ENCODE results near the gene RPTOR. TPM values are rescaled to one million over a fixed set of nuclear protein-coding genes. Genes with fewer than 3 reads are reported as not detected.

Gene RPTOR
- polyA plus RNA-seq, 1 of the 3 experiments (the other 2 are of a cell fraction): 14.9 TPM

DNA sequence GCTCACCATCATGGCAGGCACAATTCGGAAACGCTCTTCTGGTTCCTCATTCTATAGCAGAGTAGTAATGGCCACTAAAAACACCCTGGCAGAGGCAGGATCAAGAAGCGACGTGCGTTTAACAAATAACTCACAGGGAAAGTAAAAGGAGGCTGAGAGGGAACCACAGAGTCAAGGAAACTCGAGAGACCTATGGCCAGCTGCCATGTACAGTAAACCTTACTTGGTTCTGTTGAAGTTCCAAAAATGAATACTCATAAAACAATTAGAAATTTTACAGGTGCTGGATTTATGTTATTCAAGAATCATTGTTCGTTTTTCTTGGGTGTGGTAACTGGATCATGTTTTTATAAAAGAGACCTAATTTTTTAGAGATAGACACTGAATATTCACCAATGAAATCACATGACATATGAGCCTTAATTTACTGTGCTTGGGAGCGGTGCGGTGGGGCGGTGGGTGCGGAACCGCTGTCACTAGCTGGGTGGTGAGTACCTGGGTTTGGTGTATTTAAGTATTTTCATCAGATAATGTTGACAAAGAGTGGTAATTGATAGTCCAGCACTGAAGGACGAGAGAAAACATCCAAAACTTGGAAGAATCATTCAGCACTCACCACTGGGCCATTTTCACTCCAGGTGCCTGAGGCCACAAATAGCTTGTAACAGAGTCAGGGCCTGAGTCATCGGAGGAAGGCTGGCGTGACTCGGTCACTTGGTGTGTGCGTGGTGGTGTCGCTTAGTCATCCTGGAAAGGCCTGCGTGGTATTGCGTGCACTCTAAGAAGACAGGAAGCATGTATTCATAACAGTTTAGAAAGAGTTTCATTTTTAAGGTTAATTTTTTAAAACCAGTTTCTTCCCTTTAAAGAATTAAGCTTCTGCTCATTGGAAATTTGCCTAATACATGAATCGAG, 311.6 kb downstream of the RPTOR start (continued):
- TF ChIP-seq, protein P1, sequence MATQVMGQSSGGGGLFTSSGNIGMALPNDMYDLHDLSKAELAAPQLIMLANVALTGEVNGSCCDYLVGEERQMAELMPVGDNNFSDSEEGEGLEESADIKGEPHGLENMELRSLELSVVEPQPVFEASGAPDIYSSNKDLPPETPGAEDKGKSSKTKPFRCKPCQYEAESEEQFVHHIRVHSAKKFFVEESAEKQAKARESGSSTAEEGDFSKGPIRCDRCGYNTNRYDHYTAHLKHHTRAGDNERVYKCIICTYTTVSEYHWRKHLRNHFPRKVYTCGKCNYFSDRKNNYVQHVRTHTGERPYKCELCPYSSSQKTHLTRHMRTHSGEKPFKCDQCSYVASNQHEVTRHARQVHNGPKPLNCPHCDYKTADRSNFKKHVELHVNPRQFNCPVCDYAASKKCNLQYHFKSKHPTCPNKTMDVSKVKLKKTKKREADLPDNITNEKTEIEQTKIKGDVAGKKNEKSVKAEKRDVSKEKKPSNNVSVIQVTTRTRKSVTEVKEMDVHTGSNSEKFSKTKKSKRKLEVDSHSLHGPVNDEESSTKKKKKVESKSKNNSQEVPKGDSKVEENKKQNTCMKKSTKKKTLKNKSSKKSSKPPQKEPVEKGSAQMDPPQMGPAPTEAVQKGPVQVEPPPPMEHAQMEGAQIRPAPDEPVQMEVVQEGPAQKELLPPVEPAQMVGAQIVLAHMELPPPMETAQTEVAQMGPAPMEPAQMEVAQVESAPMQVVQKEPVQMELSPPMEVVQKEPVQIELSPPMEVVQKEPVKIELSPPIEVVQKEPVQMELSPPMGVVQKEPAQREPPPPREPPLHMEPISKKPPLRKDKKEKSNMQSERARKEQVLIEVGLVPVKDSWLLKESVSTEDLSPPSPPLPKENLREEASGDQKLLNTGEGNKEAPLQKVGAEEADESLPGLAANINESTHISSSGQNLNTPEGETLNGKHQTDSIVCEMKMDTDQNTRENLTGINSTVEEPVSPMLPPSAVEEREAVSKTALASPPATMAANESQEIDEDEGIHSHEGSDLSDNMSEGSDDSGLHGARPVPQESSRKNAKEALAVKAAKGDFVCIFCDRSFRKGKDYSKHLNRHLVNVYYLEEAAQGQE (IDR thresholded peaks at IDR 0.05; ENCODE audit: low read depth, low read length): peak; percentile 54; the same call in 1 of the 2 replicates
- TF ChIP-seq, protein P2, sequence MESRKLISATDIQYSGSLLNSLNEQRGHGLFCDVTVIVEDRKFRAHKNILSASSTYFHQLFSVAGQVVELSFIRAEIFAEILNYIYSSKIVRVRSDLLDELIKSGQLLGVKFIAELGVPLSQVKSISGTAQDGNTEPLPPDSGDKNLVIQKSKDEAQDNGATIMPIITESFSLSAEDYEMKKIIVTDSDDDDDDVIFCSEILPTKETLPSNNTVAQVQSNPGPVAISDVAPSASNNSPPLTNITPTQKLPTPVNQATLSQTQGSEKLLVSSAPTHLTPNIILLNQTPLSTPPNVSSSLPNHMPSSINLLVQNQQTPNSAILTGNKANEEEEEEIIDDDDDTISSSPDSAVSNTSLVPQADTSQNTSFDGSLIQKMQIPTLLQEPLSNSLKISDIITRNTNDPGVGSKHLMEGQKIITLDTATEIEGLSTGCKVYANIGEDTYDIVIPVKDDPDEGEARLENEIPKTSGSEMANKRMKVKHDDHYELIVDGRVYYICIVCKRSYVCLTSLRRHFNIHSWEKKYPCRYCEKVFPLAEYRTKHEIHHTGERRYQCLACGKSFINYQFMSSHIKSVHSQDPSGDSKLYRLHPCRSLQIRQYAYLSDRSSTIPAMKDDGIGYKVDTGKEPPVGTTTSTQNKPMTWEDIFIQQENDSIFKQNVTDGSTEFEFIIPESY (IDR thresholded peaks at IDR 0.05; ENCODE audit: borderline replicate concordance, low read depth): peak; percentile 62; the same call in 1 of the 2 replicates
- TF ChIP-seq POLR2AphosphoS5 (IDR thresholded peaks at IDR 0.05; ENCODE audit: low read depth, low read length) (peak; percentile 81; the same call in 1 of the 2 replicates), YY1 (IDR thresholded peaks at IDR 0.05; ENCODE audit: low read depth) (no peak), FOSL2 (IDR thresholded peaks at IDR 0.05; ENCODE audit: borderline replicate concordance, low read depth) (peak; percentile 100), NRF1 (IDR thresholded peaks at IDR 0.05; ENCODE audit: low read depth, low read length) (no peak)

DNA sequence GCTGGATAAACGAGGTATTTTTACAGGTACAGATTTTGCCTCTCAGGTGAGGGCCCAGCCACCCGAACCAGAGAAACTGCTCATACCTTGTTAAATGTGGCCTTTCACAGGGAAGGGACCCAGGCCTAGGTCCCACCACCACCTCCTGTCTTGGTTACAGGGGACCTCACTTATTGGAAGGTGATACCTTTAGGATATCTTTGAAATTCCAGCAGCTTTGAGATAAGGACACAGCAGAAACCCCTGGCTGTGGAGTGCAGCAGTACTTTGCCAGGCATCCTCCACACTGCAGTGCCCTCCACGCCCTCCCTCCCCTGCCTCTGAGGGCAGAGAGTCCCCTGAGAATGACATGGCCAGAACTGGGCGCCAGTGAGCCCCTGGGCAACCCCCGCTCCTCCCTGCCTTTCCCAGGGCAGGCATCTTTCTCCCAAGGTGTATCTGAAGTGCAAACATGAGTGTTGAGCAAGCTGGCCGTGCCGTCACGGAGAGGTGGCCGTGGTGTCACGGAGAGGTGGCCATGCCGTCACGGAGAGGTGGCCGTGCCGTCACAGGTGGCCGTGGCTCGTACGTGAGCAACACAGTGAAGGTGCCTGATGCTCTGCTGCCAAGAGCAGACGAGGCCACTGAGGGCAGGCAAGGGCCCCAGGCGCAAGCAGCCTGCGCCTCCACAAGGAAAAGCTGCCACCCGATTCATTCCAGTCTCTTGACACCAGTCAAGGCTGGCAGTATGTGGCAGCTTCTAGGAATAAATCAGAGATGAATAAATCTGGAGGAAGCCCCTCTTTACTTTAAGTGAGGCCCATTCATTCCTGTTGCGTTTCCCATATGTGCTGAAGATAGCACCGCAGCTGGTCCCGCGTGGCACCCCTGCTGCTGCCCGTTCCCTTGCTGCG, 312.5 kb downstream of the RPTOR start:
- Histone ChIP-seq H2AFZ (ENCODE audit: low read depth) (no peak overlapping the region), H3K4me2 (peak overlapping the region; percentile 48), H4K20me1 (ENCODE audit: insufficient read depth) (no peaks in the 10 kb centered on the region), H3K4me1 (ENCODE audit: control insufficient read depth in 1 of 2, insufficient read depth in 2 of 2, low read depth in 1 of 2, low read length in 1 of 2) (peaks cover 35 to 49% of the 10 kb centered on the region in 2 experiments), H3K79me2 (ENCODE audit: insufficient read depth) (no peaks in the 10 kb centered on the region), H3K9me2 (no peaks in the 10 kb centered on the region), H3K9me3 (no peaks in the 10 kb centered on the region), H3K9ac (peak overlapping the region; percentile 34; the same call in 1 of the 2 replicates), H3K4me3 (ENCODE audit: low read depth in 2 of 2, low read length in 1 of 2) (no peak overlapping the region), H3K36me3 (replicated peaks in 1 of 2; ENCODE audit: control insufficient read depth in 1 of 2, insufficient read depth in 2 of 2, low read length in 1 of 2) (peaks cover 0 to 2% of the 10 kb centered on the region in 2 experiments), H3F3A (replicated peaks; ENCODE audit: insufficient read depth) (peaks cover 7% of the 10 kb centered on the region), H3K27ac (ENCODE audit: low read depth in 2 of 2, low read length in 1 of 2) (peak overlapping the region; percentile 47 to 87; a peak in 3 of 4 replicates), H3K27me3 (ENCODE audit: insufficient read depth) (no peaks in the 10 kb centered on the region)
- no peak for TF ChIP-seq NRF1 (IDR thresholded peaks at IDR 0.05; ENCODE audit: low read depth, low read length)
- TF ChIP-seq RCOR1 (IDR thresholded peaks at IDR 0.05; ENCODE audit: low read length): no peak
- TF ChIP-seq MEF2A (IDR thresholded peaks at IDR 0.05; ENCODE audit: borderline replicate concordance, low read depth): no peak
- TF ChIP-seq, protein P3, sequence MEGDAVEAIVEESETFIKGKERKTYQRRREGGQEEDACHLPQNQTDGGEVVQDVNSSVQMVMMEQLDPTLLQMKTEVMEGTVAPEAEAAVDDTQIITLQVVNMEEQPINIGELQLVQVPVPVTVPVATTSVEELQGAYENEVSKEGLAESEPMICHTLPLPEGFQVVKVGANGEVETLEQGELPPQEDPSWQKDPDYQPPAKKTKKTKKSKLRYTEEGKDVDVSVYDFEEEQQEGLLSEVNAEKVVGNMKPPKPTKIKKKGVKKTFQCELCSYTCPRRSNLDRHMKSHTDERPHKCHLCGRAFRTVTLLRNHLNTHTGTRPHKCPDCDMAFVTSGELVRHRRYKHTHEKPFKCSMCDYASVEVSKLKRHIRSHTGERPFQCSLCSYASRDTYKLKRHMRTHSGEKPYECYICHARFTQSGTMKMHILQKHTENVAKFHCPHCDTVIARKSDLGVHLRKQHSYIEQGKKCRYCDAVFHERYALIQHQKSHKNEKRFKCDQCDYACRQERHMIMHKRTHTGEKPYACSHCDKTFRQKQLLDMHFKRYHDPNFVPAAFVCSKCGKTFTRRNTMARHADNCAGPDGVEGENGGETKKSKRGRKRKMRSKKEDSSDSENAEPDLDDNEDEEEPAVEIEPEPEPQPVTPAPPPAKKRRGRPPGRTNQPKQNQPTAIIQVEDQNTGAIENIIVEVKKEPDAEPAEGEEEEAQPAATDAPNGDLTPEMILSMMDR (IDR thresholded peaks at IDR 0.05): no peak
- no peak for TF ChIP-seq NFIC (IDR thresholded peaks at IDR 0.05; ENCODE audit: borderline replicate concordance)
- TF ChIP-seq FOXM1 (IDR thresholded peaks at IDR 0.05; ENCODE audit: low read depth): no peak
- 91% methylated on average over 25 of the region's 27 CpGs for WGBS (ENCODE audit: low lambda C conversion rate)
- POLR2A ChIA-PET: no interaction called here
- no peak for DNase-seq
- CTCF ChIA-PET: interaction anchor here (0.6 to 1.4 kb wide), 7 partner anchors 8 to 1296 kb away, joined by 3 to 4 read pairs (median 3); no protein-coding TSS in a partner anchor
